ENCODE results near the gene HLA-F.

Gene HLA-F

DNA sequence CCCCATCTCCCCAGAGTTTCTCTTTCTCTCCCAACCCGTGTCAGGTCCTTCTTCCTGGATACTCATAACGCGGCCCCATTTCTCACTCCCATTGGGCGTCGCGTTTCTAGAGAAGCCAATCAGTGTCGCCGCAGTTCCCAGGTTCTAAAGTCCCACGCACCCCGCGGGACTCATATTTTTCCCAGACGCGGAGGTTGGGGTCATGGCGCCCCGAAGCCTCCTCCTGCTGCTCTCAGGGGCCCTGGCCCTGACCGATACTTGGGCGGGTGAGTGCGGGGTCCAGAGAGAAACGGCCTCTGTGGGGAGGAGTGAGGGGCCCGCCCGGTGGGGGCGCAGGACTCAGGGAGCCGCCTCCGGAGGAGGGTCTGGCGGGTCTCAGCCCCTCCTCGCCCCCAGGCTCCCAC lies at the start of gene HLA-F:
TSS of gene HLA-F (plus strand) at position 173 of the 404 bp plus-strand sequence. CDS start at position 203, 30 bp downstream.
- H3K27ac ChIP-seq (ENCODE audit: poor library complexity, severe bottlenecking), result peak within 1 kb of the TSS; percentile 8
- ATAC-seq (ENCODE audit: low read depth) (peak; percentile 98), DNase-seq (ENCODE audit: low spot score) (no peak)
- peaks cover 4% of the 10 kb centered on the region for H3K36me3 ChIP-seq (ENCODE audit: low read depth)
- no peaks in the 10 kb centered on the region for H3K27me3 ChIP-seq (ENCODE audit: insufficient read depth, poor library complexity, severe bottlenecking)
- no peaks in the 10 kb centered on the region for H3K9me3 ChIP-seq (ENCODE audit: severe bottlenecking)
- TF ChIP-seq, protein P1, sequence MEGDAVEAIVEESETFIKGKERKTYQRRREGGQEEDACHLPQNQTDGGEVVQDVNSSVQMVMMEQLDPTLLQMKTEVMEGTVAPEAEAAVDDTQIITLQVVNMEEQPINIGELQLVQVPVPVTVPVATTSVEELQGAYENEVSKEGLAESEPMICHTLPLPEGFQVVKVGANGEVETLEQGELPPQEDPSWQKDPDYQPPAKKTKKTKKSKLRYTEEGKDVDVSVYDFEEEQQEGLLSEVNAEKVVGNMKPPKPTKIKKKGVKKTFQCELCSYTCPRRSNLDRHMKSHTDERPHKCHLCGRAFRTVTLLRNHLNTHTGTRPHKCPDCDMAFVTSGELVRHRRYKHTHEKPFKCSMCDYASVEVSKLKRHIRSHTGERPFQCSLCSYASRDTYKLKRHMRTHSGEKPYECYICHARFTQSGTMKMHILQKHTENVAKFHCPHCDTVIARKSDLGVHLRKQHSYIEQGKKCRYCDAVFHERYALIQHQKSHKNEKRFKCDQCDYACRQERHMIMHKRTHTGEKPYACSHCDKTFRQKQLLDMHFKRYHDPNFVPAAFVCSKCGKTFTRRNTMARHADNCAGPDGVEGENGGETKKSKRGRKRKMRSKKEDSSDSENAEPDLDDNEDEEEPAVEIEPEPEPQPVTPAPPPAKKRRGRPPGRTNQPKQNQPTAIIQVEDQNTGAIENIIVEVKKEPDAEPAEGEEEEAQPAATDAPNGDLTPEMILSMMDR (IDR thresholded peaks at IDR 0.05; ENCODE audit: poor library complexity, severe bottlenecking), result no peak
- H3K4me3 ChIP-seq (ENCODE audit: severe bottlenecking), result peak within 1 kb of the TSS; percentile 88
- no peaks in the 10 kb centered on the region for H3K4me1 ChIP-seq (ENCODE audit: insufficient read depth, poor library complexity, severe bottlenecking)

DNA sequence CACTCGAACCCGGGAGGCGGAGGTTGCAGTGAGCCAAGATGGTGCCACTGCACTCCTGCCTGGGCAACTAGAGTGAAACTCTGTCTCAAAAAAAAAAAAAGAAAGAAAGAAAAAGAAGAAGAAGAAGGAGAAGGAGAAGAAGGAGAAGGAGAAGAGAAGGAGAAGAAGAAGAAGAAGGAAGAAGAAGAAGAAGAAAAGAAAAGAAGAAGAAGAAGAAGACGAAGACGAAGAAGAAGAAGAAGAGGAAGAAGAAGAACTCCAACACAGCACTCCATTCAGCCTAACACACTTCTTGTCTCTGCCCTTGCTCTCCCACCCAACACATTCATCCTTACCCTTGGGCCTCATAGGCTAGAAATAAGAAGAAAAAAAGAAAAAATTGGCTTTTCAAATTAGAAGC lies 49.2 kb upstream of the HLA-F start:
- Histone ChIP-seq H3K27me3 (ENCODE audit: insufficient read depth, poor library complexity, severe bottlenecking) (no peaks in the 10 kb centered on the region), H3K9me3 (ENCODE audit: severe bottlenecking) (no peaks in the 10 kb centered on the region), H3K4me1 (ENCODE audit: insufficient read depth, poor library complexity, severe bottlenecking) (peaks cover 31% of the 10 kb centered on the region), H3K27ac (ENCODE audit: poor library complexity, severe bottlenecking) (no peak overlapping the region), H3K4me3 (ENCODE audit: severe bottlenecking) (no peak overlapping the region), H3K36me3 (ENCODE audit: low read depth) (peaks cover 51% of the 10 kb centered on the region)
- DNase-seq (ENCODE audit: low spot score), result no peak
- TF ChIP-seq, protein P1 (IDR thresholded peaks at IDR 0.05; ENCODE audit: poor library complexity, severe bottlenecking), result no peak
- ATAC-seq (ENCODE audit: low read depth), result no peak

- H3K36me3 ChIP-seq (ENCODE audit: low read depth), result peaks cover 57% of the 10 kb centered on the region
- ATAC-seq (ENCODE audit: low read depth), result no peak
- peak overlapping the region; percentile 95 for H3K27ac ChIP-seq (ENCODE audit: poor library complexity, severe bottlenecking)
- H3K27me3 ChIP-seq (ENCODE audit: insufficient read depth, poor library complexity, severe bottlenecking), result no peaks in the 10 kb centered on the region
- DNase-seq (ENCODE audit: low spot score), result no peak
- H3K4me3 ChIP-seq (ENCODE audit: severe bottlenecking), result no peak overlapping the region
- no peaks in the 10 kb centered on the region for H3K9me3 ChIP-seq (ENCODE audit: severe bottlenecking)
- TF ChIP-seq, protein P1 (IDR thresholded peaks at IDR 0.05; ENCODE audit: poor library complexity, severe bottlenecking), result no peak
- peaks cover 41% of the 10 kb centered on the region for H3K4me1 ChIP-seq (ENCODE audit: insufficient read depth, poor library complexity, severe bottlenecking)
Measured at GRCh38 chr6:29675561-29675960, 47.7 kb upstream of the HLA-F start.

- TF ChIP-seq, protein P1 (IDR thresholded peaks at IDR 0.05; ENCODE audit: poor library complexity, severe bottlenecking), result no peak
- no peak for DNase-seq (ENCODE audit: low spot score)
- H3K27ac ChIP-seq (ENCODE audit: poor library complexity, severe bottlenecking), result peak overlapping the region; percentile 95
- no peaks in the 10 kb centered on the region for H3K9me3 ChIP-seq (ENCODE audit: severe bottlenecking)
- peak; percentile 60 for ATAC-seq (ENCODE audit: low read depth)
- peaks cover 46% of the 10 kb centered on the region for H3K36me3 ChIP-seq (ENCODE audit: low read depth)
- H3K4me1 ChIP-seq (ENCODE audit: insufficient read depth, poor library complexity, severe bottlenecking), result peaks cover 41% of the 10 kb centered on the region
- H3K4me3 ChIP-seq (ENCODE audit: severe bottlenecking), result no peak overlapping the region
- no peaks in the 10 kb centered on the region for H3K27me3 ChIP-seq (ENCODE audit: insufficient read depth, poor library complexity, severe bottlenecking)
Measured at GRCh38 chr6:29676981-29677601, 46.1 kb upstream of the HLA-F start.

DNA sequence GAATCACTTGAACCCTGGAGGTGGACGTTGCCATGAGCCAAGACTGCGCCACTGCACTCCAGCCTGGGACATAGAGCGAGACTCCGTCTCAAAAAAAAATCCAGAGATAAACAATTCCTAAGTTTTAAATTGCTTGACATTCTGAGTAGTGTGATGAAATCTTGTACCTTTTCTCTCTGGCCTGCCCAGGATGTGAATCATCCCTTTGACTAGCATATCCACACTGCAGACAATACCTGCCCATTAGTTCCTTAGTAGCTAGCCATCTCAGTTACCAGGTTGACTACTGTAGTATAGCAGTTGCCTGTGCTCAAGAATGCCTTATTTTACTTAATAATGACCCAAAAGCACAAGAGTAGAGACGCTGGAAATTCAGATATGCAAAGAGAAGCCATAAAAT lies 45.1 kb upstream of the HLA-F start:
- DNase-seq (ENCODE audit: low spot score) (no peak), ATAC-seq (ENCODE audit: low read depth) (peak; percentile 85)

More for the DNA sequence above, 45.1 kb upstream of the HLA-F start:
- Histone ChIP-seq H3K4me3 (ENCODE audit: severe bottlenecking) (peak overlapping the region; percentile 58), H3K4me1 (ENCODE audit: insufficient read depth, poor library complexity, severe bottlenecking) (peaks cover 41% of the 10 kb centered on the region), H3K27ac (ENCODE audit: poor library complexity, severe bottlenecking) (peak overlapping the region; percentile 95), H3K27me3 (ENCODE audit: insufficient read depth, poor library complexity, severe bottlenecking) (no peaks in the 10 kb centered on the region), H3K36me3 (ENCODE audit: low read depth) (peaks cover 37% of the 10 kb centered on the region), H3K9me3 (ENCODE audit: severe bottlenecking) (no peaks in the 10 kb centered on the region)
- TF ChIP-seq, protein P1 (IDR thresholded peaks at IDR 0.05; ENCODE audit: poor library complexity, severe bottlenecking), result no peak

Measured in RWPE2 (cell line).